GM19099 (cell line): ENCODE results near the gene CRIM1.

ENCODE experiments used
- POLR2A ChIP-seq: IDR thresholded peaks from 3 replicates; pipeline ENCODE4 v1.6.1; 2011; ENCODE audit warnings: low read depth; ENCODE audit not compliant: insufficient read length; ENCODE audit errors: extremely low read depth

CRIM1 gene

DNA sequence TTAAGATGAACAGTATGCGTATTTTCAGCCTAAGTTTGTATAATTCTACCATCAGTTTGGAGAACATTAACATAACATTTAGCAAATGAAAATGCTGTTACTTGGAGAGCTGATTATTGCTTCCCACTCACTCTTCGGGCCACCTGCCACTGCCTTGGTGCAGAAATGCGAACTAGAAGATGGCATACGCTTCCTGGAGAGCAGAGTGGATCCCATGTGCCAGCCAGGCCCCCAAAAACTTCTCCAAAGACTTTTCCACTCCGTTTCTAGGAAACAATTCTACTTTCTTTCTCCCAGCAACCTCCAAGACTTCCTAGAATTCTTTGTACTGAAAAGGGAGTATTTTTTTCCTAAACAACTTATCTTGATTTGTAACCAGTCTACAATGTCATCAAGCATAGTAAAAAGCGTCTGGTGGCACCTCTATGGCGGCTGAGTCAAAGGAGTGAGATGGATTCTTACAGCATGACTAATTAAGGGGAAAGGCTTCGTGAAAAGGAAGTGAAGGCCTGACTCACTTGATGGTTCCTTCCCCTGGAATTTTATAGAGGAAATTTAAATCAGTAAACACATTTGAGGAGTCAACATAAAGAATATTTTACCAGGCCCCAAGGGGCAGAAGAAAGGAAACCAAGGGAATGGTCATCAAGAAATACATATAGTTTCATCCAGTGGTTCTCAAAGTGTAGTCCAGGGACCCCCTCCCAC is 205.8 kb downstream of the CRIM1 start:
- TF ChIP-seq POLR2A, result no peak

- no peak for TF ChIP-seq POLR2A
Measured at GRCh38 chr2:36562240-36562639, 206.7 kb downstream of the CRIM1 start.

- TF ChIP-seq POLR2A, result no peak
Measured at GRCh38 chr2:36562973-36563532, 207.5 kb downstream of the CRIM1 start.

DNA sequence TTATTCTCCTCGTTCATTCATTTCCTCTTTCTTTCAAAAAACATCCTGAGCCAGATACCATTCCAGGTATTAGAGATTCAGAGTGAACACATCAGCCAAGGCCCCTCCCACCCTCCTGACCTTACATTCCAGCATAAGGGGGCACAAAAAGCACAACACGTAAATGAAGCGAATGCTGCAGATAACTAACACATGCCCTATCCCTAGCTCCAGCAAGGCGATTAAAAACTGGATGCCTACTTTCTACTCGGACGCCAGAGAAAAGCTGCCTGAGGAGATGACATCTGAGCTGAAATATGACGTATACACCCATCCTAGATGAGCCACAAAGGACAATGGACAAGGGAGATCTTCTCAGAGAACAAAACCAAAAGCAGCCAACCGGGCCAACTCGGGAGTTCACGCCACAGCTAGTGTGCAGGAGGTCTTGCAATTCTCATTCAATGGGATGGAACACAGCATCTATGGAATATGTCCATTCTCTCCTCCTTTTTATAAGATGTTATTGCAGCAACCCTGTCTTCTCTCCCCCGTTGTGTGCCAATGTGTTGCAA is 208.9 kb downstream of the CRIM1 start:
- TF ChIP-seq POLR2A, result no peak

DNA sequence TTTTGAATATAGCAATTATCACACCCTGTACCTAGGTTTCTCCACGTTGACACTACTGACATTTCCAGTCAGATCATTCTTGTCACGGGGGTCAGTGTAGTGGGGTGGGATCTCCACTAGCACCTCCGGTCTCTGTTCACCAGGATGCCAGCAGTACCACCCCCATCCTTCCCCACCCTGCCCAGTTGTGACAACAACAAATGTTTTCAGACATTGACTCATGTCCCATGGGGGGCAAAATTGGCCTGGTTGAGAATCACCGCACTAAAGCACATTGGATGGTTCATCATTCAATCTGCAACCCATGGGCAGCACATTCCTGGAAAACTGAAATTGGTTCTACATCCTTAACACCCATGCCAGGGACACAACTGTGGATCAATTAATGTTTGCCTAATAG is 210.1 kb downstream of the CRIM1 start:
- TF ChIP-seq POLR2A, result no peak

GRCh38 chr2:36566887-36567286 is 211.3 kb downstream of the CRIM1 start:
- no peak for TF ChIP-seq POLR2A

GRCh38 chr2:36567711-36568408 is 212.3 kb downstream of the CRIM1 start:
- no peak for TF ChIP-seq POLR2A

DNA sequence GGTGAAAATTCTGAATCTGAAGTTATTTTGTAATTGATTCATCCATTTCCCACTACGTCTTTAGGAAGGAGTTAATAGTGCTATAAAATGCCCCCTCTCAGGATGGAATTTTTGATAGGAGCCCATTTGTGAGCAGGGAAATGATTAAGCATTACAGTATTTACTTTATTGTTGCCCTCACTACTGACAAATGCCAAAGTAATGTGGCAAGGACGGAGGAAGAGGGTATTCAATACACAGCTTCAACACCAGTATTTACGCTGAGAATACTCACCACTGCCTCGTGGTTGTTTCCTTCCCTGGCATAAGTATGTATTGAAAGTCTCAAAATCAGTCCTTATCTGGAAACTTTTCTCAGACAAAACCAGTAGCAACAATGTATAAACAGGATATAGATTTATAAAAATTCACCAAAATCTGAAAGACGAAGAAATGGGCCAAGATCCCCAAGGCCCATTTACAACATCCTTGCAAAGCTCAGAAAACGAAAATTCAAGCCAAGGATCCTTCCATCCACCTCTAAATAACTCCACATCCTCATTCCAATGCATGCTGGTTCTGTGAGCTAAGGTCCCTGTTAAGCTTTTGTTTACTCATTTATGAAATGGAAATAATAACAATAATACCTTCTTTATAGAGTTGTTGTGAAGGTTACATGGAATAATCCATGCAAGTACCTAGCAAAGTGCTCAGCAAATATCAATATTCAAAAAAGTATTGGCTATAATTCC is 213.1 kb downstream of the CRIM1 start:
- no peak for TF ChIP-seq POLR2A

GRCh38 chr2:36569267-36569856 is 213.8 kb downstream of the CRIM1 start:
- no peak for TF ChIP-seq POLR2A

GRCh38 chr2:36570416-36570815 is 214.8 kb downstream of the CRIM1 start:
- no peak for TF ChIP-seq POLR2A

GRCh38 chr2:36572054-36572718 is 216.6 kb downstream of the CRIM1 start:
- TF ChIP-seq POLR2A, result no peak

DNA sequence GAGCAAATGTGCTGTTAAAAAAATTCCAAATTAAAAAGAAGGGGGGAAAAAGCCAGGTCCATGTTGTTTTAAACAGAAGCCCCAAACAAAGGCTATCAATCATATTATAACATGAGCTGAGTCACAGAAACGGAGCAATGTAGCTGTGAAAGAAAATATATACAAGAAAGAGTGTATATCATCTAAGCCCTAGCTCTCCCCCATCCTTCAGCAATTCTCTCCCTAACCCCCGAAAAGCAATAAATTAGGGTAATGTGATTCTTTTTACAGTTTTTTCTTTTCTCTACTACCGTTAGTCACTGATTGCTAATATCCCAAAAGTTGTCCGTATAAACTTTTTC is 217.1 kb downstream of the CRIM1 start:
- TF ChIP-seq POLR2A, result no peak

GRCh38 chr2:36573165-36573564 is 217.6 kb downstream of the CRIM1 start:
- no peak for TF ChIP-seq POLR2A

- no peak for TF ChIP-seq POLR2A
Measured at GRCh38 chr2:36574560-36574959, 219.0 kb downstream of the CRIM1 start.
